Fibroblast of lung (primary cell): Measurements from ENCODE around the gene TRPV4. TPM values are rescaled to one million over a fixed set of nuclear protein-coding genes. Genes with fewer than 3 reads are reported as not detected.

Experiments used
- DNase-seq, 2 donors: peaks; one replicate each; pipeline versions ENCODE4 v3.0.0 to v3.0.0-alpha.2; 2010; ENCODE audit warnings: low read depth in 2 of 2
- H2AFZ ChIP-seq: 2 replicates; pipeline ENCODE4 v1.5.1; 2012; ENCODE audit warnings: low read length, control low read depth, inconsistent platforms
- H3K27ac ChIP-seq: 2 replicates; pipeline ENCODE4 v1.5.1; 2011; ENCODE audit warnings: low read length, control low read depth; ENCODE audit not compliant: insufficient read depth
- H3K27me3 ChIP-seq: 2 replicates; pipeline ENCODE4 v1.5.1; 2011; ENCODE audit warnings: mild to moderate bottlenecking, low read length; ENCODE audit not compliant: control insufficient read depth, insufficient read depth
- H3K36me3 ChIP-seq: 2 replicates; pipeline ENCODE4 v1.5.1; 2011; ENCODE audit warnings: low read length; ENCODE audit not compliant: control insufficient read depth, insufficient read depth
- H3K4me1 ChIP-seq: 2 replicates; pipeline ENCODE4 v1.5.1; 2011; ENCODE audit warnings: low read length; ENCODE audit not compliant: control insufficient read depth, insufficient read depth; ENCODE audit errors: extremely low read depth
- H3K4me2 ChIP-seq: 2 replicates; pipeline ENCODE4 v1.5.1; 2011; ENCODE audit warnings: low read length, control low read depth; ENCODE audit not compliant: insufficient read depth; ENCODE audit errors: extremely low read depth
- H3K4me3 ChIP-seq, 4 experiments: fragments of 200-600 bp in 1 of 4; sonication (generic) in 1 of 4; replicated peaks in 1 of 4; 2 replicates each; pipeline ENCODE4 v1.5.1; 2011 to 2016; ENCODE audit warnings: low read length in 4 of 4, low read depth in 3 of 4, mild to moderate bottlenecking in 3 of 4, control low read depth in 2 of 4, inconsistent platforms in 1 of 4, mixed read lengths in 1 of 4; ENCODE audit not compliant: insufficient read depth in 1 of 4; ENCODE audit errors: control extremely low read depth in 1 of 4
- H3K79me2 ChIP-seq: 2 replicates; pipeline ENCODE4 v1.5.1; 2012; ENCODE audit warnings: mild to moderate bottlenecking, low read length, inconsistent platforms; ENCODE audit not compliant: control insufficient read depth, insufficient read depth
- H3K9ac ChIP-seq: 2 replicates; pipeline ENCODE4 v1.5.1; 2011; ENCODE audit warnings: mild to moderate bottlenecking, low read length, control low read depth; ENCODE audit not compliant: insufficient read depth
- H3K9me3 ChIP-seq: 2 replicates; pipeline ENCODE4 v1.5.1; 2012; ENCODE audit warnings: low read depth, low read length; ENCODE audit not compliant: control insufficient read depth, insufficient read depth
- H4K20me1 ChIP-seq: 2 replicates; pipeline ENCODE4 v1.5.1; 2011; ENCODE audit warnings: low read length; ENCODE audit not compliant: control insufficient read depth, insufficient read depth; ENCODE audit errors: extremely low read depth
- CTCF ChIP-seq, 2 donors: IDR thresholded peaks in 1 of 2; conservative IDR thresholded peaks in 1 of 2; 1 replicate in 1 of 2; 2 replicates in 1 of 2; pipeline ENCODE4 v1.5.1; 2011 to 2012; ENCODE audit warnings: low read length in 2 of 2, control low read depth in 1 of 2, inconsistent platforms in 1 of 2, low read depth in 1 of 2, mild to moderate bottlenecking in 1 of 2
- EZH2 ChIP-seq: IDR thresholded peaks from 2 replicates; pipeline ENCODE4 v1.5.1; 2012; ENCODE audit warnings: low read length, control low read depth, mild to moderate bottlenecking; ENCODE audit errors: missing control alignments
- polyA plus RNA-seq, 2 donors: library from polyadenylated mRNA; depleted of rRNA in 1 of 2; stranded (reverse) in 1 of 2; unstranded in 1 of 2; fragments of >200 nt; gene quantifications; 2 replicates each; pipeline ENCODE4 v1.2.1, GENCODE V29; 2011 to 2012; ENCODE audit warnings: missing spikeins in 1 of 2
- total RNA-seq: library from RNA; depleted of rRNA; stranded (reverse); fragments of >200 nt; gene quantifications from 2 replicates; pipeline ENCODE4 v1.2.1, GENCODE V29; 2014

Gene TRPV4
- total and polyA plus RNA-seq, 2 donors (not counting 1 experiment from before 2014, with no cell fraction given) = 0.66 to 0.83 TPM

DNA sequence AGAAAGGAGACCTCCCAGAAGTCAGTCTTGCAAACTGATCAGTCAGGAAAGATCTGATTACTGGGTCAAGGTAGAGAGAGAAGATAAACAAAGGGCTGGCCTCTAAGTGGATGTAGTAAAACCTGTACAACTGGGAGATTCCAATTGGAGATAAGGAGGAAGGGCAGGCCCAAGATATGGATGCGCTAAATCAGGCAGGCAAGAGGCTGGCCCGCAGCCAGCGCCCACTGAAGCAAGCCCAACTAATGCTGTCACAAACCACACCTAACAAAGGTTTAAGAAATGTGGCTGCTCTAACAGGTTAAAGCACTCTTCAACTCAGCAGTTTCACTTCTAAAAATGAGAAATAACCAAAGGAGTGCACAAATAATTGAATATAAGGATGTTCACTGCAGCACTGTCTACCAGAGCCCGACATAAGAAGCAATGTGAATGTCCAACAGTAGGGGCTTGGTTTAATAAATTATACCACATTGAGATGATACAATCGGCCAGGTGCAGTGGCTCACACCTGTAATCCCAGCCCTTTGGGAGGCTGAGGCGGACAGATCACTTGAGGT is 42.5 kb upstream of the TRPV4 start:
- no peaks in the 10 kb centered on the region for H4K20me1 ChIP-seq

DNA sequence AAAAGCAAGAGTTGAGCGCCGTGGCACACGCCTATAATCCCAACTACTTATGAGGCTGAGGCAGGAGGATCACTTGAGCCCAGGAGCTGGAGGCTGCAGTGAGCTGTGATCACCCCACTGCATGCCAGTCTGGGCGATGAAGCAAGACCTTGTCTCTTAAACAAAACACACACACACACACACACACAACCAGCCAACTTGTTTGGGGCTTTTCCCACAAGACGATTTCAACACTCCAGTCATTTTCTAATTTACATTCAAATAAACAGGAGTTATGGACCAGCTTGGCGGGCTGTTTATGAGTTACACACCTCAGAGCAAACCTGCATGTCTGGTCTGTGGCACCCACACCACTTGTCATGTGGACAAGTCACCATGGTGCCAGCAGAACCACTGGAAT is 40.5 kb upstream of the TRPV4 start:
- Histone ChIP-seq H3K36me3 (no peaks in the 10 kb centered on the region), H3K27ac (no peak overlapping the region), H3K9ac (no peak overlapping the region), H3K79me2 (peaks cover 34% of the 10 kb centered on the region), H4K20me1 (no peaks in the 10 kb centered on the region), H3K4me1 (peaks cover 10% of the 10 kb centered on the region), H2AFZ (no peak overlapping the region), H3K4me2 (no peak overlapping the region), H3K9me3 (no peaks in the 10 kb centered on the region), H3K27me3 (no peaks in the 10 kb centered on the region), H3K4me3 (no peak overlapping the region)
- peak in 1 of 2 donors; percentile 42 for DNase-seq
- TF ChIP-seq EZH2 = no peak
- no peak for TF ChIP-seq CTCF (conservative IDR thresholded peaks at IDR 0.05 in 1 of 2, IDR thresholded peaks at IDR 0.05 in 1 of 2; ENCODE audit: low read depth in 1 of 2, low read length in 2 of 2)

More for the DNA sequence above, 42.5 kb upstream of the TRPV4 start:
- H3K79me2 ChIP-seq = peaks cover 48% of the 10 kb centered on the region
- no peak for DNase-seq
- TF ChIP-seq CTCF (conservative IDR thresholded peaks at IDR 0.05 in 1 of 2, IDR thresholded peaks at IDR 0.05 in 1 of 2; ENCODE audit: low read depth in 1 of 2, low read length in 2 of 2) = no peak
- no peak for TF ChIP-seq EZH2
- no peaks in the 10 kb centered on the region for H3K9me3 ChIP-seq
- no peaks in the 10 kb centered on the region for H3K36me3 ChIP-seq
- no peak overlapping the region for H3K9ac ChIP-seq
- H3K4me1 ChIP-seq = peaks cover 14% of the 10 kb centered on the region
- H3K27ac ChIP-seq = no peak overlapping the region
- H3K4me2 ChIP-seq = no peak overlapping the region
- no peak overlapping the region for H3K4me3 ChIP-seq
- no peak overlapping the region for H2AFZ ChIP-seq
- no peaks in the 10 kb centered on the region for H3K27me3 ChIP-seq

DNA sequence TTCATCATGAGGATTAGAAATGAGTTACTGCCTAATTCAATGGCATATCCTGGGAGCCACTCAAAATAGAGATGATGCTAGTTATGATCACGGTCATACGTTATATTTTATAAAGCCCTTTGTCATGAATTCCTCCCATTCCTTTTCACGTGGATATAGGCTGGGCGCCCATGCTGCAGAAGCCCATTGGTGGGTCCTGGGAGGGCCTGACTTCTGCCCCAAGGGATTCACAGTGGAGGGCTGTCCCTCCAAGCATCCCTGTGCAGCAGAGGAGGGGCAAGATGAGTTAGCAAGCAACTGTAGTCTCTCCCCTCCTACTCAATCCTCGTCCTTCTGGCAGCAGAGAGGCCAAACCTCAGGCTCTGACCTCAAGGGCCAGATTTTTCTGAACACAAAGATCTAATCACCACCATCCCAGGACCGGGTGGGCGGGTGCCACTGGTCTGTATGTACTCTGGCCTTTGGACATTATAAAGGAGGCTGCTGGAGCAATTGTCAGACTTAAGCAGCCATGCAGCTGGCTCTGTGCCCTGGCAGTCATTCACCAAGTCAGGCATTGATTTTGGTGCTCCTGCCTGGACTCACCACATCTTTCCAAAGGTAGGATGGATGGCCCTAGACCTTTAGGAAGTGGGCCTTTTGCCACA is 38.6 kb upstream of the TRPV4 start:
- Histone ChIP-seq H3K36me3 (no peaks in the 10 kb centered on the region), H3K9me3 (no peaks in the 10 kb centered on the region), H4K20me1 (no peaks in the 10 kb centered on the region), H3K4me3 (no peak overlapping the region), H3K27ac (peak overlapping the region; percentile 38), H3K79me2 (peaks cover 24% of the 10 kb centered on the region), H3K9ac (no peak overlapping the region), H3K4me1 (peaks cover 10% of the 10 kb centered on the region), H3K4me2 (no peak overlapping the region), H2AFZ (no peak overlapping the region), H3K27me3 (no peaks in the 10 kb centered on the region)
- DNase-seq = peak in 1 of 2 donors; percentile 33
- TF ChIP-seq CTCF (conservative IDR thresholded peaks at IDR 0.05 in 1 of 2, IDR thresholded peaks at IDR 0.05 in 1 of 2; ENCODE audit: low read depth in 1 of 2, low read length in 2 of 2) = no peak
- no peak for TF ChIP-seq EZH2
